ENCODE results near the gene RELN. TPM values are rescaled to one million over a fixed set of nuclear protein-coding genes. Genes with fewer than 3 reads are reported as not detected.

The RELN gene
- total RNA-seq, 1 donor from 2014 or later = not detected

- DNase-seq (ENCODE audit: low read depth) (no peak), FAIRE-seq (no peak)
- Histone ChIP-seq H3K36me3 (ENCODE audit: control insufficient read depth, insufficient read depth, low read length) (no peaks in the 10 kb centered on the region), H3K4me3 (ENCODE audit: low read depth, low read length) (no peak overlapping the region), H3K27me3 (ENCODE audit: control insufficient read depth, insufficient read depth, low read length) (no peaks in the 10 kb centered on the region)
- TF ChIP-seq, protein P1, sequence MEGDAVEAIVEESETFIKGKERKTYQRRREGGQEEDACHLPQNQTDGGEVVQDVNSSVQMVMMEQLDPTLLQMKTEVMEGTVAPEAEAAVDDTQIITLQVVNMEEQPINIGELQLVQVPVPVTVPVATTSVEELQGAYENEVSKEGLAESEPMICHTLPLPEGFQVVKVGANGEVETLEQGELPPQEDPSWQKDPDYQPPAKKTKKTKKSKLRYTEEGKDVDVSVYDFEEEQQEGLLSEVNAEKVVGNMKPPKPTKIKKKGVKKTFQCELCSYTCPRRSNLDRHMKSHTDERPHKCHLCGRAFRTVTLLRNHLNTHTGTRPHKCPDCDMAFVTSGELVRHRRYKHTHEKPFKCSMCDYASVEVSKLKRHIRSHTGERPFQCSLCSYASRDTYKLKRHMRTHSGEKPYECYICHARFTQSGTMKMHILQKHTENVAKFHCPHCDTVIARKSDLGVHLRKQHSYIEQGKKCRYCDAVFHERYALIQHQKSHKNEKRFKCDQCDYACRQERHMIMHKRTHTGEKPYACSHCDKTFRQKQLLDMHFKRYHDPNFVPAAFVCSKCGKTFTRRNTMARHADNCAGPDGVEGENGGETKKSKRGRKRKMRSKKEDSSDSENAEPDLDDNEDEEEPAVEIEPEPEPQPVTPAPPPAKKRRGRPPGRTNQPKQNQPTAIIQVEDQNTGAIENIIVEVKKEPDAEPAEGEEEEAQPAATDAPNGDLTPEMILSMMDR (IDR thresholded peaks at IDR 0.05; ENCODE audit: insufficient read depth, low read length, severe bottlenecking) = no peak
These were observed 441.8 kb downstream of the RELN start for GRCh38 chr7:103547451-103548284.

DNA sequence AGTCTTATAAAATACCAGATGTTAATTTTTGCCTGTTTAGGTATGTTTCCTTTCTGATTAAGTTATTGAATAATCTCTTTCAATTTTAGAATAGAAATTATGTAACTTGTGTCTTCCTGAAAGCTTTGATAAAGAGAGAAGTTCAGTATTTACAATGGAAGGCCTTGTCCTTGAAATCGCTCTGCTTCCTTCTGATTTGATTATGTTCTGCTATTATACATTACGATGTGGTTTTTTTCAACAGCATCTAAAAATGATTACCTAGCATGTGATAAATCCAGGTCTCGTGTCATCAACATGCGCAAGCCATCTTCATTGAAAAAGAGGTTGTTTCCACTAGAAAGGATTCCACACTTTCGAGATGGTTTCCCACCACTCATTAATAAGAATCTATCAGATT lies 447.0 kb downstream of the RELN start:
- FAIRE-seq (no peak), DNase-seq (ENCODE audit: low read depth) (no peak)
- H3K36me3 ChIP-seq (ENCODE audit: control insufficient read depth, insufficient read depth, low read length) = no peaks in the 10 kb centered on the region
- no peaks in the 10 kb centered on the region for H3K27me3 ChIP-seq (ENCODE audit: control insufficient read depth, insufficient read depth, low read length)
- TF ChIP-seq, protein P1 (IDR thresholded peaks at IDR 0.05; ENCODE audit: insufficient read depth, low read length, severe bottlenecking) = no peak
- no peak overlapping the region for H3K4me3 ChIP-seq (ENCODE audit: low read depth, low read length)

GRCh38 chr7:103541947-103542346 lies 447.5 kb downstream of the RELN start:
- no peak for FAIRE-seq
- no peak for DNase-seq (ENCODE audit: low read depth)
- Histone ChIP-seq H3K27me3 (ENCODE audit: control insufficient read depth, insufficient read depth, low read length) (no peaks in the 10 kb centered on the region), H3K36me3 (ENCODE audit: control insufficient read depth, insufficient read depth, low read length) (no peaks in the 10 kb centered on the region), H3K4me3 (ENCODE audit: low read depth, low read length) (no peak overlapping the region)
- TF ChIP-seq, protein P1 (IDR thresholded peaks at IDR 0.05; ENCODE audit: insufficient read depth, low read length, severe bottlenecking) = no peak

DNA sequence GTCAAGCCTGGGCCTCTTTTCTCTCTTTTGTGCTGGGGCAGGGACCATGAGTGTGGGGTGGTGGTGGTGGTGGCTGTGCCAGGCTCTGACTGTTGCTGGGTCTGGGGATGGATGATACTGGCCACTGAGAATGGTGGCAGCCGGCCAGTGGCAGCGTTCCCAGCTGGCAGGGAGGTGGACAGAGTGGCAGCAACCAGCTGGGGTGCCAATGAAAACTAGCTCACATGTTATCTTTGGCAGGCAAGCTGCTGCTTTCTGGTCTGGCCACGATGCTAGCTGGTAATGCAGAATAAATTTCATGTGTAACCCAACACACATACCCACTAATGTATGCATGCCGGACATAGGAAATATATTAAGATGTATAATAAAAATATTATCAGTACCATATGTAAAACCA lies 448.4 kb downstream of the RELN start:
- Histone ChIP-seq H3K4me3 (ENCODE audit: low read depth, low read length) (no peak overlapping the region), H3K36me3 (ENCODE audit: control insufficient read depth, insufficient read depth, low read length) (no peaks in the 10 kb centered on the region), H3K27me3 (ENCODE audit: control insufficient read depth, insufficient read depth, low read length) (no peaks in the 10 kb centered on the region)
- FAIRE-seq = no peak
- DNase-seq (ENCODE audit: low read depth) = no peak
- TF ChIP-seq, protein P1 (IDR thresholded peaks at IDR 0.05; ENCODE audit: insufficient read depth, low read length, severe bottlenecking) = no peak

DNA sequence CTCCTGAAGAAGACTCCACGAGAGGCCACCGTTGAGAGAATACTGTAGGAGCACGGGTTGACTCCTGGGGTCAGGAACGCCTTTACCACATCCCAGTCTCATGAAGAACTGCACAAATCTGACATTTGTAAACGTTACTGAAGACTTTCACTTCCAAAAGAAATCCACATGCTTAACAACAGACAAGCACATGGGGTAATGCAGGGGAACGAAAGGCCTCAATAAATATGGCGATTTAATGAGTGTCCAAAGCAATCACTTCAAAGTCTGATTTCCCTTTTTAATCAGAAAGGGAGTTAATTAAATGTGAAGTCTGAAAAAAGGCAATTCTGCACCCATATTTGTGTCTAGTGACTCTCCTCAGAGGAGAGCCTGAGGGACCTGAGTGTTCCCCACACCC lies 449.1 kb downstream of the RELN start:
- FAIRE-seq = no peak

More for the DNA sequence above, 449.1 kb downstream of the RELN start:
- Histone ChIP-seq H3K4me3 (ENCODE audit: low read depth, low read length) (no peak overlapping the region), H3K36me3 (ENCODE audit: control insufficient read depth, insufficient read depth, low read length) (no peaks in the 10 kb centered on the region), H3K27me3 (ENCODE audit: control insufficient read depth, insufficient read depth, low read length) (no peaks in the 10 kb centered on the region)
- TF ChIP-seq, protein P1 (IDR thresholded peaks at IDR 0.05; ENCODE audit: insufficient read depth, low read length, severe bottlenecking) = no peak
- DNase-seq (ENCODE audit: low read depth) = no peak
